Fibroblast of villous mesenchyme (primary cell): ENCODE data around the gene JMJD4. TPM values are rescaled to one million over a fixed set of nuclear protein-coding genes. Genes with fewer than 3 reads are reported as not detected.

Experiments used
- DNase-seq: peaks from one replicate; pipeline ENCODE4 v3.0.0-alpha.2; 2010; ENCODE audit warnings: low read depth
- H3K4me3 ChIP-seq: 2 replicates; pipeline ENCODE4 v1.5.1; 2011; ENCODE audit warnings: low read depth, mild to moderate bottlenecking, low read length
- CTCF ChIP-seq: IDR thresholded peaks from 2 replicates; pipeline ENCODE4 v1.5.1; 2012; ENCODE audit warnings: low read depth, mild to moderate bottlenecking, low read length; ENCODE audit not compliant: insufficient read depth
- total RNA-seq: library from RNA; depleted of rRNA; stranded (reverse); fragments of >200 nt; gene quantifications from 2 replicates; pipeline ENCODE4 v1.2.3, GENCODE V29; 2012

JMJD4 gene
- total RNA-seq, 1 donor, result 25.5 TPM

- H3K4me3 ChIP-seq, result no peak overlapping the region
- no peak for TF ChIP-seq CTCF
- no peak for DNase-seq
These were observed 10.6 kb upstream of the JMJD4 start for GRCh38 chr1:227745568-227746265.

DNA sequence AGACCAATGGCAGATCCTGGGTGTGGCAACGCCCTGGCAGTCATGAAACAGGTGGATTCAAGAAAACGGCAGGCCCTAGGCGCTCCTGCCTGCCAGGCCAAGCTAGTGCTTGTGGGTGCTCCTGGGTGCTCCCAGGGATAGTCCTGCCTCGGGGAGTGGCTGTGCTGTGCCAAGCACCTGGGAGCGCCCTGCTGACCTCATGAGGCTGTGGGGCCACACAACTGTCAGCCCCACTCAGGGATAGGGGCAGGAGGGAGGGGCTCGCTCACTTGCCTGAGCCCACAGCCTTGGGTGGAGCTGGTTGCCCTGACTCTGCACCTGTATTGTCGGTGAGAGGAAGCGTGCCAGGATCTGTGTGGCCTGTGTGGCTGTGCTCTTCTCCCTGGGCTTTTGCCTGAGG, 9.6 kb upstream of the JMJD4 start:
- H3K4me3 ChIP-seq, result no peak overlapping the region
- no peak for DNase-seq
- no peak for TF ChIP-seq CTCF

DNA sequence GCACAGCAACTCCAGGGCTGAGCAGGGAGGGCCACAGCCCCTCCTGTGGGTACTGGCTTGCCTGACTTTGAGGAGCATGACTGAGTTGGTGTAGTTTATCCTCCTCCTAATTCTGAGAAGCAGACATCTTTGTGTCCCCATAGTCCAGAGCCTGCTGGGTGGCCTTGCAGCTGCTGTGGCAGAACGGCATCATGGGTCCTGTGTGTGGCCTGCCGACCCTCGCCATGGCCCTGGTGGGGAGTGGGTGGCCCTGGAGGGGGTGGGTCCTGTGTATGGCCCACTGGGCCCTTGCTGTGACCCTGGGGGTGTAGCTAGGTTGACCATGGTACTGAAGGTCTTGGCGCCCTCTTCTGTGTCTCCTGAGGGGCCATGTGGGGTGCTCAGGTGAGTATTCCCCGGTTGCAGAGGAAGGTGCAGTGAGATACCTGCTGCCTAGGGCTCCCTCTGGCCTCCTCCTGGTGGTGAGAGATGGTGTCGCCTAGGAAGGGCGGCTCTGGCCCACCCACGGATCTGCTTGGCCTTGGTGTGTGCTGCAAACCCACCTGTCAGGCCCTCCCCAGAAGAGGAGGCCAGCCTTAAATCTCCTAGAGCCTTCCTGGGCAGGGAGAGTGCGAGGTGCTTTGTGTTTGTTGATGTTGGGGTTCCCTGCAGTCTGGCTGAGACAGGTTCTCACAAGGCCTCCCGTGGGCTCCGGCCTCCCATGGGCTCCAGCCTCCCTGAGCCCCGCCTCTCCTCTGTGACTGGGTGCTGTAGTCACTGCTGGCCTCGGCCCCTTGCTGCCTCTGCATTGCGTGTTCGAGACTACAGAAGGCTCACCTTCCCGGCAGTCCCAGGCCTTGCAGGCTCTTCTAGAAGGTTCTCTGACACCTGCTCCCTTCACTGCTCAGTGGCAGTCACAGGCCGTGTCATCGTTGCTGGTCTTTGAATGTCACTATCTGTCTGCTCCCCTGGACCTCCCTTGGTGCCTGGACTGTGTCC, 7.9 kb upstream of the JMJD4 start:
- DNase-seq, result no peak

GRCh38 chr1:227741166-227741870, 6.2 kb upstream of the JMJD4 start:
- DNase-seq, result no peak
- TF ChIP-seq CTCF, result no peak
- no peak overlapping the region for H3K4me3 ChIP-seq

More for the DNA sequence above, 7.9 kb upstream of the JMJD4 start:
- H3K4me3 ChIP-seq, result no peak overlapping the region
- no peak for TF ChIP-seq CTCF

DNA sequence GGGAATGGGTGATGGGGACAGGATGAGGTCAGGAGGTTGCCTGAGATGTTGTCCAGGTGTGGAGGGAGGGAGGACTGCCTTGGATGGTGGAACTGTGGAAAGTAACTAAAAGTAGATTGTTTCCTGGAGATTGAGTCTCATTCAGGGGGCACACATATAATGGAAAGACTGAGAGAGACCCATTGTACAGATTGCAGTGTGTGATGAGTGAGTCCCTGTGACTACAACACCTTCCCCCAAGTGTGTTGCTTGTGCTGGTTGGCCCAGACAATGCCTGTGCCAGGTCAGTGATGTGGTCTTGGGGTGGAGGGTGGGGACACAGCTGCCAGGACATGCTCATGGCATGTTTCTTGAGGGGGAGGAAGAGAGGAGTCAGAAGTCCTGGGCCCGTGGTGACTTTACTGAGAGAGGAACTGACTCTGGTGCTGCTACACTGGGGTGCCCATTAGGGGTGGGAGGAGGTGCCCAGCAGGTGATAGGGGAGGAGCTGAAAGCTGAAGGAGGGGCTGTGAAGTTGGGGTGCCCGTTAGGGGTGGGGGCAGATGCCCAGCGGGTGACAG, 5.4 kb upstream of the JMJD4 start:
- no peak for DNase-seq
- no peak overlapping the region for H3K4me3 ChIP-seq

More for the DNA sequence above, 5.4 kb upstream of the JMJD4 start:
- TF ChIP-seq CTCF, result no peak
